D341Med (cell line): Measurements from ENCODE around the gene COMP.
A peak's percentile ranks its signal among the peaks of the same experiment; 100 is the strongest.

ENCODE experiments used
- DNase-seq: peaks from one replicate; pipeline ENCODE4 v3.0.0; 2012; ENCODE audit warnings: low spot score

Gene COMP

DNA sequence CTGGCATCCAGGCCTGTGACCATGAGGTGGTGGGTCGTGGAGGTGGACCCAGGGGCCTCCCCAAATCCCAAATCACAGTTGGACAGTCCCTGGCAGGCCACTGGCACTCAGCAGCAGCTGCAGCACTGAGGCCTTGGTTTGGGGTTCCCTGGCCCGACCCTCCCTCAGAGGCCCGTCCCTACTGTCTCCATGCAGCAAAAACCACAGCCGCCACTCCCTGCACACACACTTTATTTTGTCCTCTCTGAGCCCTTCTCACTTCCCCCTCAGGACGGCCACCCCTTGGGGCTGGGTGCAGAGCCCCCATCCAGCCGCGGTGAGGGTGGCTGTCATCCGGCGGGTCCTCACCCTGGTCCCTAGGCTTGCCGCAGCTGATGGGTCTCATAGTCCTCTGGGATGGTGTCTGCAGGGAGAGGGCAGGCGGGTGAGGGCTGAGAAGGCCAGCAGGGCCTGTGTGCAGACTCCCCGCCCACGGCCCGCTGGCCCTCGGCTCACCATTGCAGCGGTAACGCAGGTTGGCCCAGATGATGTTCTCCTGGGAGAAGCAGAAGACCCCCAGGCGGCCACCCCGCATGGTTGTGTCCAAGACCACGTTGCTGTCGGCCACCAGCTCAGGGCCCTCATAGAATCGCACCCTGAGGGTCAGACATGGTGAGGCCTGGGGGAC lies 8.4 kb downstream of the COMP start:
- no peak for DNase-seq

- no peak for DNase-seq
These were observed 9.1 kb downstream of the COMP start for GRCh38 chr19:18781885-18782527.

GRCh38 chr19:18781047-18781600 lies 10.0 kb downstream of the COMP start:
- no peak for DNase-seq

DNA sequence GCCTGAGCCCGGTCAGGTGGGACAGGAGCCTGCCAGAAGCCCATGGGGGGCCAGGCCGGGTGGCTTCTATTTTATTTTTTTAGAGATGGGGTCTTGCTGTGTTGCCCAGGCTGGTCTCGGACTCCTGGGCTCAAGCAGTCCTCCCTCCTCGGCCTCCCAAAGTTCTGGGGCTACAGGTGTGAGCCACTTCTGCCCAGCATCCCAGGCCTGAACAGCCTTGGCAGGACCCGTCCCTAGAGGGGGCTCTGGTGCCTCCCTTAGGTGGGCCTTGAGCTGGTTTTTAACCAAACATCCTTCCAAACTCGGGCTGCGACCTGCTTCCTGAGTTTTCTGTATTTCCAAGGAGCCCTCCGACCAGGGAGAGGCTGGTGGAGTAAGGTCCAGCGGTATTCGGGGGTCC lies 10.5 kb downstream of the COMP start:
- no peak for DNase-seq

- no peak for DNase-seq
These were observed 11.0 kb downstream of the COMP start for GRCh38 chr19:18780081-18780480.

DNA sequence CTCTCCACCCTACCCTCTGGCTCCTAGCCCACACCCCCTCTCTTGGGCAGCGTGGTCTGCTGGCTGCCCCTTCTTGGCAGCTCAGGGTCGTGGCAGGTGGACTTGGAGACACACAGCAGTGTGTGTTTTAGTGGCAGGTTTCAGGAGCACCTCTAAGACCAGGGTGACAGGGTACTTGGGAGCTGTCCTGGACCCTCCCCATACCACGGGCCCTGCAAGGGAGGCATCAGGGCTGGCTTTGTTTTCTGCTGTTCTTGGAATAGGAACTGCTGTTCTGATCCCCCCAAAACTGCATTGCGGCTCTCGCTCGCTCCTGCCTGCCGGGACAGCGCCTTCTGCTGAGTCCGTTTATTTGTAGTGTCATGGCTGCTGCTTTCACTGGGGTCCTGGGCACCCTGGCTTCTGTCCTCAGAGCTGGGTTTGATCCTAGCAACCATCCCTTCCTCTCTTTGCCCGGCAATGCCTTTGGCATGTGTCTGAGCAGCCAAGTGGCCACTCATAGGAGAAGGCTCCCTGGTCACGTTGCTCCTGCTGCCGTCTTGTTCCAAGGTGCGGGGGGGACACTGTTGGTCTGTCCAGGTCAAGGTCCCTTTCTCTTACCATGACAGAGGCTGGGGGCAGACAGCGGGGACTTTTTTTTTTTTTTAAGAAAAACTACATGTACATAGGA lies 12.1 kb downstream of the COMP start:
- no peak for DNase-seq

DNA sequence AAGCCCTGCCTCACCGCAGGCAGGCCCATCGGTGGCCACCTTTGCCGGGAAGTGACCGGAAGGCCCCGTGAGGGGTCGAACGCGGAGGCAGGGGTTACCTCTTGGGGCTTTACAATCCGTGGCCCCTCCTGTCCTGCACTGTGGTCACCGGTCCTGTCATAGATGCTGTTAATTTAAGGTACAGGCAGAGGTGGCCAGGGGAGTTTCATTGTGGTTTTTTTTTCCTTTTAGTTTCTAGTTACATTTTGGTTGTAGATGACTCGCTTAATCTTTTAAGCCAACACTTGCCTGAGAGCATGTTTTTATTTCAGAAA lies 13.1 kb downstream of the COMP start:
- no peak for DNase-seq

DNA sequence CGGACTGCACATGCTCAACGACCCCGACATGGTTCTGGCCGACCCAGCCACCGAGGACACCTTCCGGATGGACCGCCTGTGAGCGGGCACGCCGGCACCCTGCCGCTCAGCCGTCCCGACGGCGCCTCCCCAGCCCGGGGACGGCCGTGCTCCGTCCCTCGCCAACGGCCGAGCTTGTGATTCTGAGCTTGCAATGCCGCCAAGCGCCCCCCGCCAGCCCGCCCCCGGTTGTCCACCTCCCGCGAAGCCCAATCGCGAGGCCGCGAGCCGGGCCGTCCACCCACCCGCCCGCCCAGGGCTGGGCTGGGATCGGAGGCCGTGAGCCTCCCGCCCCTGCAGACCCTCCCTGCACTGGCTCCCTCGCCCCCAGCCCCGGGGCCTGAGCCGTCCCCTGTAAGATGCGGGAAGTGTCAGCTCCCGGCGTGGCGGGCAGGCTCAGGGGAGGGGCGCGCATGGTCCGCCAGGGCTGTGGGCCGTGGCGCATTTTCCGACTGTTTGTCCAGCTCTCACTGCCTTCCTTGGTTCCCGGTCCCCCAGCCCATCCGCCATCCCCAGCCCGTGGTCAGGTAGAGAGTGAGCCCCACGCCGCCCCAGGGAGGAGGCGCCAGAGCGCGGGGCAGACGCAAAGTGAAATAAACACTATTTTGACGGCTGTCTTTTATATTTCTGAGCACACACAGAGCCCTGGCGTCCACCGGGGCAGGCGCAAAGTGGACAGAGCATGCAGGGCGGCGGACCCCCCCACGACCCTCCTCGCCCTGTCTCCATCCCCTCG lies 13.6 kb downstream of the COMP start:
- no peak for DNase-seq

DNA sequence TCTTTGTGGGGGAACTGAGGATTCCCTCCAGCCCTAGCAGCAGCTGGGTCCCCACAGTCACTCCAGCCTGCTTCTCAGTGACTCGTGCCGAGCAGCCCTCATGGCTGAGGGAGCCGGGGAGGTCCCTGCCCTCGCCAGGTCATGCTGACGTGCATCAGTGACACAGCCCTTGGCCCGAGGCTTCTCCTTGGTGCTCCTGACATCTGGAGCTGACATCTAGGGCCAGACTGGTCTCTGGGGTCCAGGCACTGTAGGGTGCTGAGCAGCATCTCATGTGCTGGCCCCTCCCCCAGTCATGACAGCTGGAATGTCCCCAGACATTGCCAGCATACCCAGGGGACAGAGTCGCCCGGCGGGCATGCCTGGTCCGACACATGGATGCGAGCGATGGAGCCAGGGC lies 14.4 kb downstream of the COMP start:
- no peak for DNase-seq

DNA sequence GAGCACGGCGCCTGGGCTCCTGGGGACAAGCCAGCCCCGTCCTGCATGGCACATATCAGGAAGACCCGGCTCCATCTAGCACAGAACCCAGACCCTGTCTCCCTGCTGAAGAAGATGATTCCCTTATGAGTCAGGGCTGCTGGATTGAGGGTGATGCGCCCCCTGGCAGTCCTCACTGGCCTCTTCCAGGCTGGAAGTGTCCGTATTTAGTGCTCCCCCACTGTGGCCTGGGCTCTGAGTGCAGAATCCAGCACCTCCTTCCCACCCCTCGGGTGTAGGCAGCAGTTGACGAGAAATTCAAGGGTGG lies 14.9 kb downstream of the COMP start:
- no peak for DNase-seq

DNA sequence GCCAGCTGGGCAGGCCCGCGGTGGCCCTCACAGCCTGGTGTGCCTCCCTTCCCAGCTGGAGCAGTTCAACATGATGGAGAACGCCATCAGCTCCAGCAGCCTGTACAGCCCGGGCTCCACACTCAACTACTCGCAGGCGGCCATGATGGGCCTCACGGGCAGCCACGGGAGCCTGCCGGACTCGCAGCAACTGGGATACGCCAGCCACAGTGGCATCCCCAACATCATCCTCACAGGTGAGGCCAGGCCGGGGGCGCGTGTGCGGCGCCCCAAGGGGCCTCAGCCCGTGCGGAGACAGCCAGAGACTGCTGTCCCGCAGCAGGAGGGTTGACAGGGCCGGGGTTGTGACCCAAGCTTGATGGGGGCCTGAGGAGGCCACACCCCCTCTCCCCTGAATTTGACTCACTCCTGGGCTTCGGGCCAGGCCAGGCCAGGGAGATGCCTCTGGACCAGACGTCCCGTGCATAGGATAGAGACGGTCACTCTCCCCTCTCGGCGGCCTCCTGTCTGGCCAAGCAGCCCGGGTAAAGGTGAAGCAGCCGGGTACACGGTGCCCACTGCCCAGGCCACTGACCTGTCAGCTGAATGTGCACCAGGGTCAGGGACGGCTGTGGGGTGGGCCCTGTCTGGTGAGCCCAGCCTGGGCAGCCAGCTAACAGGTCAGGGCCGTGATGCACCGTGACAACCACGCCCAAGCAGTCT lies 15.4 kb downstream of the COMP start:
- DNase-seq = no peak

DNA sequence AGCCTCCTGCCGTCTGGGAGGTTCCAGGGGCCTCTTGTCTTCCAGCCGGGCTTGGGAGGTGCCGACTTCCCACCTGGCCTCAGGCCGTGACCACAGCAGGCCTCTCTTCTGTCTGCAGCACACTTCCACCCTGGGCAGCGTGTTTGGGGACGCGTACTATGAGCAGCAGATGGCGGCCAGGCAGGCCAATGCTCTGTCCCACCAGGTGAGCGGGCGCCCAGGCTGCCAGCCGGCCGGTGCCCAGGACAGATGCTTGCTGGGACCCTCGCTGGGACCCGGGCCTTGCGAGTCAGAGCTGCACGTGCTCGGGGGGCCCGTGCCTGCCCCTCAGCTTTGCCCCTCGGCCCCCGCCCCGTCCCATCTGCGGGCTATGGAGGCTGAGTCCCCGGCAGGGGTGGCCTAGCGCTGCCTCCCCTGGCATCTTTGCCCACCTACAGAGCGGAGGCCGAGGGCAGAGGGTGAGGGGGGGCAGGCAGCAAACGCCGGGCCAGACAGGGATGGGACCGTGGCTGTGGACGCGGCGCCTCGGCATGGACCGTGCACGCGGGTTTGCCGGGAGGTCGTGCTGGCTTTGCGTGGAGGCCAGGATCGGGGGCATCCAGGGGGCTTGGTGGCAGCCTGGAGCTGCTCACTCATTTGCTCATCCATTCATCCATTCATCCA lies 16.2 kb downstream of the COMP start:
- DNase-seq = no peak

DNA sequence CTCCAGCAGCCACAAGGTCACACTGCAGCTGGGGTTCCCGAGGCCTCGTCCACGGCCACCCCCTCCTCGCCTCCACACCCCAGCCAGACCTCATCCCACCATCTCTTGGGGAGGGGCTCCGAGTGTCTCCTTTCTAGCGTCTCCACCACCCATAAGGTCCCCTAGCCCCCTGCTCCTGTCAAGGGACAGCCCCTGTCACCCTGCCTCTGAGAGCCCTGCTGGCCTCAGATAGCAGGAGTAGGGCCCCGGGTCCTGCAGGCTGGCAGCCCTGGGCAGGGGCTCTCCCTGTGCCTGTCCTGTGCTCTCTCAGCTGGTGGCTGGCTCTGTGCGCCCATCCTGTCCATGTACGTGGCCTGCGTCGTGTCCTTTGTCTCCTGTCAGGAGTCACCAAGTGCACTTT lies 17.0 kb downstream of the COMP start:
- no peak for DNase-seq

GRCh38 chr19:18773682-18774081 lies 17.4 kb downstream of the COMP start:
- no peak for DNase-seq

- no peak for DNase-seq
These were observed 18.2 kb downstream of the COMP start for GRCh38 chr19:18772620-18773587.

DNA sequence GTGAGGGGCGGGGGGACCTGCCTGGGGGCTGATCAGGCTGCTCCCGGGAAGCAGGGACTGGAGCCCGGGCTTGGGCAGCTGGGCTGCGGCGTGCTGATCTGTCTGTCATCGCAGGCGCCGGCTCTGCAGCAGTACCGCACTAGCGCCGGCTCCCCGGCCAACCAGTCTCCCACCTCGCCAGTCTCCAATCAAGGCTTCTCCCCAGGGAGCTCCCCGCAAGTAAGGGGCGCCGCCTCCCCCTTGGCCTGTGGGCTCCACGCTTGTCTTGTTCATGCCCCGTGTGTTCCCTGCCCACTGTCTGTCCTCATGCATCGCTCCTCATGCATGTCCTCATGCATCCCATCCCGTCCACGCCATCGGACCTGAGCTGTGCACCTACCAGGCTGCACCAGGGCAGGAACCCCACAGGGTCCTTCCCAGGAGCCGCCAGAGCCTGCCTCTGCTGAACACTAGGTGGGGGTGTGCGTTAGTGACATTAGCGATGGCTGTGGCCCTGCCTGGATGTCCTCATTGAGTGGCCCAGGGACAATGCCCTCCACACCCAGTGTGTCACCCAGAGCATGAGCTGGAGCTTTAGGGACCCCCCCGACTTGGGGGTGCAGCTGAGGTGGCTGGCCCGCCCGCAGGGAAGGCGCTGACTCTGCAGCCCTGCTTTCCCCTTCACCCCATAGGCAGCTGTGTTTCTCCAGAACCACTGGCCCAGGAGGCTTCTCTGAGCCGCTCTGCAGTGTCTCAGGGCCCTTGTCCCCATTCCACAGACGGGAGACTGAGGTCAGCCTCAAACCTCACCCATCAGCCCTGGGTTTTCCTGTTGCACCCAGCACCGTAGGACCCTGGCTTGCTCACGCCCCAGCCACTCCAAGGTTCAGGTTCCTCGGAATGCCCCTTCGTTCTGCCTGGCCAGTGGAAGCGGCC lies 19.5 kb downstream of the COMP start:
- peak; percentile 74 for DNase-seq

DNA sequence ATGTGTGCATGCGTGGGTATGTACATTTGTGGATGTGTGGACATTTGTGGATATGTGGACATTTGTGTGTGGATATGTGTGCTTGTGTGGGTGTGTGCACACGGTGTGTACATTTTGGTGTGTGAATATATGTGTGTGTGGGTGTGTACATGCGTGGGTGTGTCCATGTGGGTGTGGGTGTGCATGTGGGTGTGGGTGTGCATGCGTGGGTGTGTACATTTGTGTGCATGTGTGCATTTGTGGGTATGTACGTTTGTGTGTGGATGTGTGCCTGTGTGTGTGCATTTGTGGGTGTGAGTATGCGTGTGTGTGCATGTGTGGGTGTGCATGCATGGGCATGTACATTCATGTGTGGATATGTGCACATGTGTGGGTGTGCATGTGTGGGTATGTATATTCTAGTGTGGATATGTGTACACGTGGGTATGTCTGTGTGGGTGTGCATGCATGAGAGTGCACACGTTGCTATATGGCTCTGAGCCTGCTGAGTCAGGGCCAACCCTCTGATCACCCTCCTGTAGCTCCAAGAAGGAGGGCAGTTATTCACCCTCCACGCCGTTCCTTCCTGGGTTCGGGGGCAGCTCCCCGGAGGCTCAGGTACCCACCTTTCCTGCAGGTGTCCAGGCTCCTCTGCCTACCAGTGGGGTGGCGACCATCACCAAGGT lies 20.3 kb downstream of the COMP start:
- DNase-seq = no peak

DNA sequence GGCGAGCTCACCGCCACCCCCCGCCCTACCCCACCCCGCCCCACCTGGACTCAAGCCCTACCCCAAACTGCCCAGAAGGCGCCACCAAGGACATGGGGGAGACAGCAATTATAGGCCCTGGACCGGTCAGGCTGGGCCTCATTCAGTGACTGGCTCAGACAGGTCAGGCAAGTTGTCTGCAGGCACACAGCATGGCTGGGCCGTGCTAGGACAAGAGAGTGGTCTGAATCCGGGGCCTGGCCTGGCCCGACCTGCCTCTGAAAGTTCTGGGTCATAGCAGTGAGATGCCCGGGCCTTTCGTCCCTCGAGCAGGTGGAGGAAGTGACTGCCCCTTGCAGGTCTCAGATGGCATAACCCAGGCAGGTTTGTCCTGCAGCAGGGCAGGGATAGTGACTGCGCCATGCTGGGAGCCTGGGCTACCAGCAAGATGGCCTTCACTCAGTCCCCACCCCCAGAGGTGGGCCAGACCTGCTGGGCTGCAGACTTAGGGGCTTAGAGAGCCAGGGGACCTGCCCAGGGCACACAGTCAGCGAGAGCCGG lies 21.0 kb downstream of the COMP start:
- no peak for DNase-seq
